SH-SY5Y (cell line): ENCODE results near the gene CXorf66.

Source experiments
- GATA2 ChIP-seq: IDR thresholded peaks from 2 replicates; pipeline ENCODE4 v1.6.1; 2011; ENCODE audit warnings: mild to moderate bottlenecking, low read depth, low read length
- GATA3 ChIP-seq: IDR thresholded peaks from 2 replicates; pipeline ENCODE4 v1.6.1; 2011; ENCODE audit warnings: low read depth, mild to moderate bottlenecking, low read length, moderate library complexity

DNA sequence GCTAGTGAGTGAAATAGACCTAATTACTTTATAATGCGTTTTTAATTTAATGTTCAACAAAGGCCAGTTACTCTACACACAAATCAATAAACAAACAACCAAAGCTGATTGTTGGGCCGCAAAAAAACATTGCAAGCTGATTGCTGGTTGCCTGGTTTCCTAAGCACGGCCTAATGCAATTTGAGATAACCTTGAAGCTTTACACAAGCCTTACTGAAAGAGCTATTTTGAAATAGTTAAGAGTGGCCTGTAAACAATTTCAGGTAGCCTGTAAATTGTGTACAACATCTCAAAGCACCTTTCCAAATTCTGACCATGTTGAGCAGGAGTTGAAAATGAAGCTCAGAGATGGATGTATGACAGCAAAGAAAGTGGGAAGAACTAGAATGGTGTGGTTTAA, 17.5 kb upstream of the CXorf66 start:
- TF ChIP-seq GATA2 (no peak), GATA3 (no peak)
